Uterus (tissue), 4 donors: ENCODE results near the gene ZRSR2. TPM values are rescaled to one million over a fixed set of nuclear protein-coding genes. Genes with fewer than 3 reads are reported as not detected.

ENCODE experiments used
- DNase-seq, 2 donors: peaks; one replicate each; pipeline ENCODE4 v3.0.0-alpha.2; 2019 to 2020
- H3K27ac ChIP-seq, 2 donors: fragments of 200-600 bp; sonication (generic); 1 replicate in 1 of 2; 2 replicates in 1 of 2; pipeline ENCODE4 v1.5.1; 2016 to 2018
- H3K27me3 ChIP-seq, 2 donors: fragments of 200-600 bp; sonication (generic); one replicate each; pipeline ENCODE4 v1.5.1; 2018 to 2019; ENCODE audit warnings: control low read depth in 1 of 2
- H3K36me3 ChIP-seq, 2 donors: fragments of 200-600 bp; sonication (generic); one replicate each; pipeline ENCODE4 v1.5.1; 2019; ENCODE audit warnings: control low read depth in 1 of 2
- H3K4me1 ChIP-seq, 2 donors: fragments of 200-600 bp; sonication (generic); one replicate each; pipeline ENCODE4 v1.5.1; 2018 to 2019; ENCODE audit warnings: control low read depth in 1 of 2
- H3K4me3 ChIP-seq, 2 donors: fragments of 200-600 bp; sonication (generic); 1 replicate in 1 of 2; 2 replicates in 1 of 2; pipeline ENCODE4 v1.5.1; 2018 to 2019; ENCODE audit warnings: mild to moderate bottlenecking in 1 of 2
- H3K9me3 ChIP-seq, 2 donors: fragments of 200-600 bp; sonication (generic); one replicate each; pipeline ENCODE4 v1.5.1; 2019; ENCODE audit warnings: control low read depth in 1 of 2
- POLR2A ChIP-seq, 2 donors: fragments of 450-650 bp; IDR thresholded peaks; one replicate each; pipeline ENCODE4 v1.6.1; 2016; ENCODE audit warnings: antibody characterized with exemption in 2 of 2, mild to moderate bottlenecking in 1 of 2, moderate library complexity in 1 of 2
- intact Hi-C: fragments of 100-400 bp; cut with DNase I; formaldehyde crosslinking; loops from one replicate; pipeline ENCODE4 v1.15.1; 2023; ENCODE audit warnings: low total_unique reads
- total RNA-seq, 4 donors: library from RNA; depleted of rRNA in 3 of 4; stranded (reverse); fragments of >200 nt in 3 of 4; gene quantifications; one replicate each; pipeline versions ENCODE4 v1.1.0 to v1.2.4, GENCODE V29; 2014 to 2023
- TF ChIP-seq, protein P1 (sequence below), 4 experiments: fragments of 200-600 bp in 2 of 4; fragments of 450-650 bp in 2 of 4; sonication (generic) in 2 of 4; IDR thresholded peaks; one replicate each; pipeline ENCODE4 v1.5.1; 2016 to 2019; ENCODE audit warnings: antibody characterized with exemption in 4 of 4, mild to moderate bottlenecking in 2 of 4, moderate library complexity in 1 of 4
- donor health status: DM: yes; HTN: yes; CAD: no.

The ZRSR2 gene
- total RNA-seq, 4 donors from 2014 or later, result 1.8 to 28.2 (median 11.6) TPM

DNA sequence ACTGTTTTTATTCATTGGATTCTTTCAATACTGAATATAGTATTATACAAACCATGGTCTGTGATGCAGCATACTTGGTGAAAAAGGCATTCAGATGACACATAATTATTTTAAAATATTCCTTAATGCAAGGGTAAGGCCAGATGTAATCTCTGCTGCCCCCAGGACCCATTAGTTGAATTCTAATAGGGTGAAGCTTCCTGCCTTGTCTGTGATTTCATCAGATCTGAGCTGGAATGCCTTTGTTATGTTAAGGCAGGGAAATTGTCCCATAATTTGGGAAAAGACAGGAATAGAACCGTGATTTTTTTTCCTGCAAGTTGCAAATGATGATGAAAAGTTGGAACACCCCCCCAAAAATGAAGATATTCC, 26.1 kb downstream of the ZRSR2 start:
- DNase-seq, result no peak
- Histone ChIP-seq H3K9me3 (no peaks in the 10 kb centered on the region), H3K4me3 (no peak overlapping the region), H3K36me3 (no peaks in the 10 kb centered on the region), H3K27me3 (no peaks in the 10 kb centered on the region), H3K27ac (no peak overlapping the region), H3K4me1 (no peaks in the 10 kb centered on the region)
- no peak for TF ChIP-seq POLR2A (IDR thresholded peaks at IDR 0.05)
- TF ChIP-seq, protein P1, sequence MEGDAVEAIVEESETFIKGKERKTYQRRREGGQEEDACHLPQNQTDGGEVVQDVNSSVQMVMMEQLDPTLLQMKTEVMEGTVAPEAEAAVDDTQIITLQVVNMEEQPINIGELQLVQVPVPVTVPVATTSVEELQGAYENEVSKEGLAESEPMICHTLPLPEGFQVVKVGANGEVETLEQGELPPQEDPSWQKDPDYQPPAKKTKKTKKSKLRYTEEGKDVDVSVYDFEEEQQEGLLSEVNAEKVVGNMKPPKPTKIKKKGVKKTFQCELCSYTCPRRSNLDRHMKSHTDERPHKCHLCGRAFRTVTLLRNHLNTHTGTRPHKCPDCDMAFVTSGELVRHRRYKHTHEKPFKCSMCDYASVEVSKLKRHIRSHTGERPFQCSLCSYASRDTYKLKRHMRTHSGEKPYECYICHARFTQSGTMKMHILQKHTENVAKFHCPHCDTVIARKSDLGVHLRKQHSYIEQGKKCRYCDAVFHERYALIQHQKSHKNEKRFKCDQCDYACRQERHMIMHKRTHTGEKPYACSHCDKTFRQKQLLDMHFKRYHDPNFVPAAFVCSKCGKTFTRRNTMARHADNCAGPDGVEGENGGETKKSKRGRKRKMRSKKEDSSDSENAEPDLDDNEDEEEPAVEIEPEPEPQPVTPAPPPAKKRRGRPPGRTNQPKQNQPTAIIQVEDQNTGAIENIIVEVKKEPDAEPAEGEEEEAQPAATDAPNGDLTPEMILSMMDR (IDR thresholded peaks at IDR 0.05), result no peak
- intact Hi-C loops, result no loop called here

DNA sequence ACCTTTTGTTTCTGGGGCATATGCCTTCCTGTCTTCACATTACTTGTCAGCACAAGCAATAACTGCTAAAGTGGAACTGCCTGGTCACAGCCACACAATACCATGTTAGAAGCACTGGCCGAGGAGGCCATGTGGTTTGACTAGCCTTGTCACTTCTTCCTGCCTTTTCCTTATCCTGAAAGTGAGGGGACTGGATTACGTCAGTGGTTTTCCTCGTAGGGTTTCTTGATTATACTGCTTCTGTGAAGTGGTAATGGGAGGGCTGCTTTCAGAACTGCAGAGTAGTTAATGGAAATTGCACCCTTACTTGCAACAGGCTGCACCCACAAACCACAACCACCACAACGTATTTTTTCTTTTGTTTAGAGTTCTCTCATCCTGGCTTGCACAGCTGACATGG, 26.6 kb downstream of the ZRSR2 start:
- Histone ChIP-seq H3K9me3 (no peaks in the 10 kb centered on the region), H3K27ac (no peak overlapping the region), H3K4me3 (no peak overlapping the region), H3K27me3 (no peaks in the 10 kb centered on the region), H3K36me3 (no peaks in the 10 kb centered on the region), H3K4me1 (no peaks in the 10 kb centered on the region)
- intact Hi-C loops, result no loop called here
- DNase-seq, result no peak
- no peak for TF ChIP-seq POLR2A (IDR thresholded peaks at IDR 0.05)
- TF ChIP-seq, protein P1 (IDR thresholded peaks at IDR 0.05), result no peak

GRCh38 chrX:15820106-15821073, 30.1 kb downstream of the ZRSR2 start:
- no peak for DNase-seq
- TF ChIP-seq POLR2A (IDR thresholded peaks at IDR 0.05), result no peak
- TF ChIP-seq, protein P1 (IDR thresholded peaks at IDR 0.05), result no peak
- intact Hi-C loops, result no loop called here

GRCh38 chrX:15822922-15823321, 32.6 kb downstream of the ZRSR2 start:
- Histone ChIP-seq H3K36me3 (no peaks in the 10 kb centered on the region), H3K4me1 (no peaks in the 10 kb centered on the region), H3K27ac (no peak overlapping the region), H3K27me3 (no peaks in the 10 kb centered on the region), H3K9me3 (no peaks in the 10 kb centered on the region), H3K4me3 (no peak overlapping the region)
- TF ChIP-seq POLR2A (IDR thresholded peaks at IDR 0.05), result no peak
- TF ChIP-seq, protein P1 (IDR thresholded peaks at IDR 0.05), result no peak
- intact Hi-C loops, result no loop called here
- DNase-seq, result no peak

More at GRCh38 chrX:15820106-15821073, 30.1 kb downstream of the ZRSR2 start:
- H3K27me3 ChIP-seq, result no peaks in the 10 kb centered on the region
- H3K36me3 ChIP-seq, result no peaks in the 10 kb centered on the region
- H3K27ac ChIP-seq, result no peak overlapping the region
- H3K9me3 ChIP-seq, result no peaks in the 10 kb centered on the region
- no peak overlapping the region for H3K4me3 ChIP-seq
- no peaks in the 10 kb centered on the region for H3K4me1 ChIP-seq

GRCh38 chrX:15825936-15826335, 35.7 kb downstream of the ZRSR2 start:
- H3K4me1 ChIP-seq, result no peaks in the 10 kb centered on the region
- H3K4me3 ChIP-seq, result no peak overlapping the region
- no peaks in the 10 kb centered on the region for H3K9me3 ChIP-seq
- H3K36me3 ChIP-seq, result no peaks in the 10 kb centered on the region
- intact Hi-C loops, result no loop called here
- H3K27ac ChIP-seq, result no peak overlapping the region
- TF ChIP-seq, protein P1 (IDR thresholded peaks at IDR 0.05), result no peak
- no peak for TF ChIP-seq POLR2A (IDR thresholded peaks at IDR 0.05)
- H3K27me3 ChIP-seq, result no peaks in the 10 kb centered on the region
- no peak for DNase-seq
